Liver (tissue), 9 donors: ENCODE measurements around the gene PCDH9. TPM values are rescaled to one million over a fixed set of nuclear protein-coding genes. Genes with fewer than 3 reads are reported as not detected.

Source experiments
- DNase-seq: peaks from one replicate; pipeline ENCODE4 v3.0.0-alpha.2; 2017; ENCODE audit warnings: low spot score
- H3K27ac ChIP-seq, 2 donors: one replicate each; pipeline ENCODE4 v1.7.0; 2013; ENCODE audit warnings: inconsistent platforms in 2 of 2, low read length in 2 of 2, control low read depth in 1 of 2, low read depth in 1 of 2, mild to moderate bottlenecking in 1 of 2
- H3K27me3 ChIP-seq, 4 donors: one replicate each; pipeline versions ENCODE4 v1.6.1 to v1.7.0; 2013; ENCODE audit warnings: low read length in 3 of 4, inconsistent platforms in 1 of 4, mild to moderate bottlenecking in 1 of 4, moderate library complexity in 1 of 4; ENCODE audit not compliant: control insufficient read depth in 4 of 4, insufficient read depth in 4 of 4
- H3K36me3 ChIP-seq, 4 donors: one replicate each; pipeline versions ENCODE4 v1.6.1 to v1.7.0; 2013; ENCODE audit warnings: low read length in 3 of 4, mild to moderate bottlenecking in 3 of 4, low read depth in 1 of 4, moderate library complexity in 1 of 4; ENCODE audit not compliant: control insufficient read depth in 4 of 4, insufficient read depth in 3 of 4
- H3K4me1 ChIP-seq, 4 donors: one replicate each; pipeline versions ENCODE4 v1.6.1 to v1.7.0; 2013; ENCODE audit warnings: low read length in 3 of 4, mild to moderate bottlenecking in 3 of 4, moderate library complexity in 1 of 4; ENCODE audit not compliant: control insufficient read depth in 4 of 4, insufficient read depth in 4 of 4
- H3K4me3 ChIP-seq, 3 donors: one replicate each; pipeline versions ENCODE4 v1.6.1 to v1.7.0; 2013; ENCODE audit warnings: low read length in 3 of 3, control low read depth in 1 of 3, low read depth in 1 of 3, mild to moderate bottlenecking in 1 of 3
- H3K9ac ChIP-seq, 2 donors: one replicate each; pipeline ENCODE4 v1.7.0; 2013; ENCODE audit warnings: low read length in 2 of 2, mild to moderate bottlenecking in 2 of 2, moderate library complexity in 2 of 2, control low read depth in 1 of 2, low read depth in 1 of 2
- H3K9me3 ChIP-seq, 4 donors: one replicate each; pipeline versions ENCODE4 v1.6.1 to v1.7.0; 2013; ENCODE audit warnings: low read length in 3 of 4; ENCODE audit not compliant: control insufficient read depth in 4 of 4
- EGR1 ChIP-seq, 2 donors: IDR thresholded peaks; 2 replicates each; pipeline ENCODE4 v1.6.1; 2016 to 2018; ENCODE audit warnings: antibody characterized with exemption in 2 of 2, low read depth in 2 of 2
- FOXA1 ChIP-seq: IDR thresholded peaks from 2 replicates; pipeline ENCODE4 v1.6.1; 2016; ENCODE audit warnings: antibody characterized with exemption
- FOXA2 ChIP-seq: IDR thresholded peaks from 2 replicates; pipeline ENCODE4 v1.6.1; 2016; ENCODE audit warnings: antibody characterized with exemption
- GABPA ChIP-seq, 2 donors: IDR thresholded peaks in 1 of 2; conservative IDR thresholded peaks in 1 of 2; 2 replicates each; pipeline ENCODE4 v1.6.1; 2016; ENCODE audit warnings: antibody characterized with exemption in 2 of 2, mild to moderate bottlenecking in 1 of 2, moderate library complexity in 1 of 2
- HNF4A ChIP-seq, 2 donors: conservative IDR thresholded peaks; 2 replicates each; pipeline ENCODE4 v1.6.1; 2016; ENCODE audit warnings: antibody characterized with exemption in 2 of 2, mild to moderate bottlenecking in 2 of 2
- HNF4G ChIP-seq: IDR thresholded peaks from 2 replicates; pipeline ENCODE4 v1.6.1; 2016; ENCODE audit warnings: antibody characterized with exemption
- JUND ChIP-seq, 2 donors: IDR thresholded peaks; 2 replicates each; pipeline ENCODE4 v1.6.1; 2016; ENCODE audit warnings: antibody characterized with exemption in 2 of 2
- NR2F2 ChIP-seq: IDR thresholded peaks from 2 replicates; pipeline ENCODE4 v1.6.1; 2016; ENCODE audit warnings: antibody characterized with exemption
- RAD21 ChIP-seq, 2 donors: IDR thresholded peaks; 2 replicates each; pipeline ENCODE4 v1.6.1; 2016; ENCODE audit warnings: antibody characterized with exemption in 2 of 2, mild to moderate bottlenecking in 2 of 2
- RXRA ChIP-seq, 2 donors: IDR thresholded peaks; 2 replicates each; pipeline ENCODE4 v1.6.1; 2017 to 2018; ENCODE audit warnings: antibody characterized with exemption in 2 of 2, mild to moderate bottlenecking in 1 of 2
- SP1 ChIP-seq: IDR thresholded peaks from 2 replicates; pipeline ENCODE4 v1.6.1; 2018; ENCODE audit warnings: antibody characterized with exemption, mild to moderate bottlenecking
- TAF1 ChIP-seq: conservative IDR thresholded peaks from 2 replicates; pipeline ENCODE4 v1.6.1; 2016; ENCODE audit warnings: antibody characterized with exemption, mild to moderate bottlenecking
- YY1 ChIP-seq: IDR thresholded peaks from 2 replicates; pipeline ENCODE4 v1.6.1; 2016; ENCODE audit warnings: antibody characterized with exemption, mild to moderate bottlenecking
- WGBS: extraction: QIAGEN DNeasy Blood & Tissue Kit; methylation state at CpG from one replicate; pipeline ENCODE4 v1.1.7; 2013; 5-methylcytosine and 5-hydroxymethylcytosine counted together
- polyA plus RNA-seq, 2 donors: library from polyadenylated mRNA; stranded (reverse) in 1 of 2; unstranded in 1 of 2; fragments of 200-250 nt in 1 of 2; fragments of >200 nt in 1 of 2; fragmentation: Nextera tagmentation in 1 of 2; extraction: Ambion mirVana in 1 of 2; gene quantifications; one replicate each; pipeline versions ENCODE4 v1.2.1 to v1.2.3, GENCODE V29; 2013 to 2015
- total RNA-seq, 2 donors: library from RNA; depleted of rRNA; stranded (reverse); fragments of >200 nt; gene quantifications; one replicate each; pipeline ENCODE4 v1.2.3, GENCODE V29; 2014
- TF ChIP-seq, protein P1 (sequence below): IDR thresholded peaks from 2 replicates; pipeline ENCODE4 v1.6.1; 2016; ENCODE audit warnings: antibody characterized with exemption
- TF ChIP-seq, protein P2 (sequence below): IDR thresholded peaks from 2 replicates; pipeline ENCODE4 v1.6.1; 2016; ENCODE audit warnings: antibody characterized with exemption
- TF ChIP-seq, protein P3 (sequence below): fragments of 150-350 bp; IDR thresholded peaks from 2 replicates; pipeline ENCODE4 v1.5.1; 2017; ENCODE audit warnings: improper control_type of control experiment, low read depth, low read length; ENCODE audit not compliant: missing input control
- TF ChIP-seq, protein P4 (sequence below): IDR thresholded peaks from 2 replicates; pipeline ENCODE4 v1.6.1; 2016; ENCODE audit warnings: antibody characterized with exemption
- TF ChIP-seq, protein P5 (sequence below): IDR thresholded peaks from 2 replicates; pipeline ENCODE4 v1.6.1; 2016; ENCODE audit warnings: antibody characterized with exemption, mild to moderate bottlenecking
- donor health status: healthy.
- donor health status: healthy.
- donor health status: healthy.
- donor health status: healthy.
- donor health status: healthy.

Gene PCDH9
- total and polyA plus RNA-seq, 4 donors: 0.90 to 4.0 (median 2.2) TPM

DNA sequence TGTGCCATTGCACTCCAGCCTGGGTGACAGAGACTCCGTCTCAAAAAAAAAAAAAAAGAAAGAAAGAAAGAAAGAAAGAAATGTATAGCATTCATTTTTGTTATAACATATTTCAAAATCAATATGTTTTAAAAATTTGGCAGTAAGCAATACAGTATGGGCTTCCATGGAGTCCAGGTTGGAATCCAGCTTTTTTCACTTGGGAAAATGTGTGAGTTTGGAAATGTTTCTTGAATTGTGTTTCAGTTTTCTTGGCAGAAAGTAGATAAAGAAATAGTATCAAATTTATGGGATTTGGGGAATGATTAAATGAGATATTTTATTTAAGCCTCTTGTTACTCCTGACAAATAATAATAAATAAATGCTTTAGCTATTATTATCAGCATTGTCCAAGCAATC, 225.6 kb downstream of the PCDH9 start:
- WGBS: 89% methylated on average over 1 of the region's 1 CpG
- H3K4me3 ChIP-seq: no peak overlapping the region
- no peaks in the 10 kb centered on the region for H3K9me3 ChIP-seq
- DNase-seq: no peak
- H3K36me3 ChIP-seq: no peaks in the 10 kb centered on the region
- no peak overlapping the region for H3K9ac ChIP-seq
- no peaks in the 10 kb centered on the region for H3K4me1 ChIP-seq
- H3K27me3 ChIP-seq: peaks cover 0 to 3% (median 0%) of the 10 kb centered on the region in 4 donors
- TF ChIP-seq, protein P1, sequence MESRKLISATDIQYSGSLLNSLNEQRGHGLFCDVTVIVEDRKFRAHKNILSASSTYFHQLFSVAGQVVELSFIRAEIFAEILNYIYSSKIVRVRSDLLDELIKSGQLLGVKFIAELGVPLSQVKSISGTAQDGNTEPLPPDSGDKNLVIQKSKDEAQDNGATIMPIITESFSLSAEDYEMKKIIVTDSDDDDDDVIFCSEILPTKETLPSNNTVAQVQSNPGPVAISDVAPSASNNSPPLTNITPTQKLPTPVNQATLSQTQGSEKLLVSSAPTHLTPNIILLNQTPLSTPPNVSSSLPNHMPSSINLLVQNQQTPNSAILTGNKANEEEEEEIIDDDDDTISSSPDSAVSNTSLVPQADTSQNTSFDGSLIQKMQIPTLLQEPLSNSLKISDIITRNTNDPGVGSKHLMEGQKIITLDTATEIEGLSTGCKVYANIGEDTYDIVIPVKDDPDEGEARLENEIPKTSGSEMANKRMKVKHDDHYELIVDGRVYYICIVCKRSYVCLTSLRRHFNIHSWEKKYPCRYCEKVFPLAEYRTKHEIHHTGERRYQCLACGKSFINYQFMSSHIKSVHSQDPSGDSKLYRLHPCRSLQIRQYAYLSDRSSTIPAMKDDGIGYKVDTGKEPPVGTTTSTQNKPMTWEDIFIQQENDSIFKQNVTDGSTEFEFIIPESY: no peak
- TF ChIP-seq JUND (IDR thresholded peaks at IDR 0.05) (no peak), RXRA (IDR thresholded peaks at IDR 0.05) (no peak), FOXA1 (no peak), GABPA (IDR thresholded peaks at IDR 0.05 in 1 of 2, conservative IDR thresholded peaks at IDR 0.05 in 1 of 2) (no peak), EGR1 (IDR thresholded peaks at IDR 0.05; ENCODE audit: low read depth in 2 of 2) (no peak)
- TF ChIP-seq, protein P2, sequence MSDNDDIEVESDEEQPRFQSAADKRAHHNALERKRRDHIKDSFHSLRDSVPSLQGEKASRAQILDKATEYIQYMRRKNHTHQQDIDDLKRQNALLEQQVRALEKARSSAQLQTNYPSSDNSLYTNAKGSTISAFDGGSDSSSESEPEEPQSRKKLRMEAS: no peak
- H3K27ac ChIP-seq: no peak overlapping the region

DNA sequence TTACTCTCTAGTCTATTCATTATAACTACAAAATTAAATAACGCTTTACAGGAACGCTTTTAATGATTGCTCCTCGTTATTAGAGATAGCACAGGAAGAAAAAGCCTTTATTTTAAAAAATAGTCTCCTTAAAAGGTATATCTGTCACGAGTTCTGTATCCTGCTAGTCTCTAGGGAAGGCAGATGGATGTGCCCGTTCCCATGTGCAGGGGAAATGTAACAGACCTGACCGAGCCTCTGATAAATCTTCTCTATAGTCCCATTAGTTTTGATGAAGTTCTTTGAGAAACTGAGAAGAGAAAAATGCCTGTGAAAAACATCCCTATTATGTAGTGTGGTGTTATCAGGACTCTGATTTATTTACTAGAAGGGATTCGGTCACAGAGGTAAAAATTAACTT, 226.4 kb downstream of the PCDH9 start:
- H3K4me1 ChIP-seq: no peaks in the 10 kb centered on the region
- TF ChIP-seq EGR1 (IDR thresholded peaks at IDR 0.05; ENCODE audit: low read depth in 2 of 2) (no peak), FOXA2 (no peak), SP1 (no peak), HNF4A (conservative IDR thresholded peaks at IDR 0.05) (no peak), FOXA1 (no peak), NR2F2 (no peak), GABPA (IDR thresholded peaks at IDR 0.05 in 1 of 2, conservative IDR thresholded peaks at IDR 0.05 in 1 of 2) (no peak), RAD21 (IDR thresholded peaks at IDR 0.05) (no peak), JUND (IDR thresholded peaks at IDR 0.05) (no peak), TAF1 (no peak), RXRA (IDR thresholded peaks at IDR 0.05) (no peak), YY1 (no peak), HNF4G (no peak)
- TF ChIP-seq, protein P2: no peak
- TF ChIP-seq, protein P3, sequence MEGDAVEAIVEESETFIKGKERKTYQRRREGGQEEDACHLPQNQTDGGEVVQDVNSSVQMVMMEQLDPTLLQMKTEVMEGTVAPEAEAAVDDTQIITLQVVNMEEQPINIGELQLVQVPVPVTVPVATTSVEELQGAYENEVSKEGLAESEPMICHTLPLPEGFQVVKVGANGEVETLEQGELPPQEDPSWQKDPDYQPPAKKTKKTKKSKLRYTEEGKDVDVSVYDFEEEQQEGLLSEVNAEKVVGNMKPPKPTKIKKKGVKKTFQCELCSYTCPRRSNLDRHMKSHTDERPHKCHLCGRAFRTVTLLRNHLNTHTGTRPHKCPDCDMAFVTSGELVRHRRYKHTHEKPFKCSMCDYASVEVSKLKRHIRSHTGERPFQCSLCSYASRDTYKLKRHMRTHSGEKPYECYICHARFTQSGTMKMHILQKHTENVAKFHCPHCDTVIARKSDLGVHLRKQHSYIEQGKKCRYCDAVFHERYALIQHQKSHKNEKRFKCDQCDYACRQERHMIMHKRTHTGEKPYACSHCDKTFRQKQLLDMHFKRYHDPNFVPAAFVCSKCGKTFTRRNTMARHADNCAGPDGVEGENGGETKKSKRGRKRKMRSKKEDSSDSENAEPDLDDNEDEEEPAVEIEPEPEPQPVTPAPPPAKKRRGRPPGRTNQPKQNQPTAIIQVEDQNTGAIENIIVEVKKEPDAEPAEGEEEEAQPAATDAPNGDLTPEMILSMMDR: no peak
- TF ChIP-seq, protein P4, sequence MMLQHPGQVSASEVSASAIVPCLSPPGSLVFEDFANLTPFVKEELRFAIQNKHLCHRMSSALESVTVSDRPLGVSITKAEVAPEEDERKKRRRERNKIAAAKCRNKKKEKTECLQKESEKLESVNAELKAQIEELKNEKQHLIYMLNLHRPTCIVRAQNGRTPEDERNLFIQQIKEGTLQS: no peak
- TF ChIP-seq, protein P5, sequence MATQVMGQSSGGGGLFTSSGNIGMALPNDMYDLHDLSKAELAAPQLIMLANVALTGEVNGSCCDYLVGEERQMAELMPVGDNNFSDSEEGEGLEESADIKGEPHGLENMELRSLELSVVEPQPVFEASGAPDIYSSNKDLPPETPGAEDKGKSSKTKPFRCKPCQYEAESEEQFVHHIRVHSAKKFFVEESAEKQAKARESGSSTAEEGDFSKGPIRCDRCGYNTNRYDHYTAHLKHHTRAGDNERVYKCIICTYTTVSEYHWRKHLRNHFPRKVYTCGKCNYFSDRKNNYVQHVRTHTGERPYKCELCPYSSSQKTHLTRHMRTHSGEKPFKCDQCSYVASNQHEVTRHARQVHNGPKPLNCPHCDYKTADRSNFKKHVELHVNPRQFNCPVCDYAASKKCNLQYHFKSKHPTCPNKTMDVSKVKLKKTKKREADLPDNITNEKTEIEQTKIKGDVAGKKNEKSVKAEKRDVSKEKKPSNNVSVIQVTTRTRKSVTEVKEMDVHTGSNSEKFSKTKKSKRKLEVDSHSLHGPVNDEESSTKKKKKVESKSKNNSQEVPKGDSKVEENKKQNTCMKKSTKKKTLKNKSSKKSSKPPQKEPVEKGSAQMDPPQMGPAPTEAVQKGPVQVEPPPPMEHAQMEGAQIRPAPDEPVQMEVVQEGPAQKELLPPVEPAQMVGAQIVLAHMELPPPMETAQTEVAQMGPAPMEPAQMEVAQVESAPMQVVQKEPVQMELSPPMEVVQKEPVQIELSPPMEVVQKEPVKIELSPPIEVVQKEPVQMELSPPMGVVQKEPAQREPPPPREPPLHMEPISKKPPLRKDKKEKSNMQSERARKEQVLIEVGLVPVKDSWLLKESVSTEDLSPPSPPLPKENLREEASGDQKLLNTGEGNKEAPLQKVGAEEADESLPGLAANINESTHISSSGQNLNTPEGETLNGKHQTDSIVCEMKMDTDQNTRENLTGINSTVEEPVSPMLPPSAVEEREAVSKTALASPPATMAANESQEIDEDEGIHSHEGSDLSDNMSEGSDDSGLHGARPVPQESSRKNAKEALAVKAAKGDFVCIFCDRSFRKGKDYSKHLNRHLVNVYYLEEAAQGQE: no peak
- TF ChIP-seq, protein P1: no peak
- no peak overlapping the region for H3K27ac ChIP-seq
- no peaks in the 10 kb centered on the region for H3K9me3 ChIP-seq
- H3K4me3 ChIP-seq: no peak overlapping the region
- peaks cover 0 to 3% (median 0%) of the 10 kb centered on the region in 4 donors for H3K27me3 ChIP-seq
- 87% methylated on average over 7 of the region's 7 CpGs for WGBS
- DNase-seq: no peak
- H3K9ac ChIP-seq: no peak overlapping the region
- H3K36me3 ChIP-seq: no peaks in the 10 kb centered on the region
